HEK293 (cell line): ENCODE results near the gene HSPB6.

Experiments
- BCL11A ChIP-seq: fragments of 450-650 bp; formaldehyde crosslinking; IDR thresholded peaks from 2 replicates; pipeline ENCODE4 v1.5.1; 2016; ENCODE audit warnings: low read depth, missing biosample characterization, missing genetic modification characterization
- GLI4 ChIP-seq: fragments of 450-650 bp; formaldehyde crosslinking; IDR thresholded peaks from 2 replicates; pipeline ENCODE4 v1.5.1; 2016; ENCODE audit warnings: missing biosample characterization, missing genetic modification characterization
- KLF1 ChIP-seq: fragments of 450-650 bp; formaldehyde crosslinking; IDR thresholded peaks from 2 replicates; pipeline ENCODE4 v1.5.1; 2016; ENCODE audit warnings: missing biosample characterization, missing genetic modification characterization
- MYNN ChIP-seq: fragments of 450-650 bp; formaldehyde crosslinking; IDR thresholded peaks from 2 replicates; pipeline ENCODE4 v1.5.1; 2016; ENCODE audit warnings: missing biosample characterization, missing genetic modification characterization, borderline replicate concordance
- ZBTB17 ChIP-seq: fragments of 450-650 bp; formaldehyde crosslinking; IDR thresholded peaks from 2 replicates; pipeline ENCODE4 v1.5.1; 2016; ENCODE audit warnings: missing biosample characterization, missing genetic modification characterization
- ZNF24 ChIP-seq: fragments of 450-650 bp; formaldehyde crosslinking; IDR thresholded peaks from 2 replicates; pipeline ENCODE4 v1.5.1; 2016; ENCODE audit warnings: missing biosample characterization, missing genetic modification characterization
- ZNF416 ChIP-seq: fragments of 450-650 bp; formaldehyde crosslinking; IDR thresholded peaks from 2 replicates; pipeline ENCODE4 v1.5.1; 2016; ENCODE audit warnings: missing biosample characterization, missing genetic modification characterization
- ZNF423 ChIP-seq: fragments of 450-650 bp; formaldehyde crosslinking; IDR thresholded peaks from 2 replicates; pipeline ENCODE4 v1.5.1; 2016; ENCODE audit warnings: missing biosample characterization, missing genetic modification characterization
- ZNF426 ChIP-seq: fragments of 450-650 bp; formaldehyde crosslinking; IDR thresholded peaks from 2 replicates; pipeline ENCODE4 v1.5.1; 2017; ENCODE audit warnings: missing biosample characterization, missing genetic modification characterization, mild to moderate bottlenecking, inconsistent platforms, moderate library complexity
- ZNF48 ChIP-seq: fragments of 450-650 bp; formaldehyde crosslinking; IDR thresholded peaks from 2 replicates; pipeline ENCODE4 v1.5.1; 2016; ENCODE audit warnings: missing biosample characterization, missing genetic modification characterization
- ZNF521 ChIP-seq: fragments of 450-650 bp; formaldehyde crosslinking; IDR thresholded peaks from 2 replicates; pipeline ENCODE4 v1.5.1; 2017; ENCODE audit warnings: missing biosample characterization, mild to moderate bottlenecking, missing genetic modification characterization
- ZNF585B ChIP-seq: fragments of 450-650 bp; formaldehyde crosslinking; IDR thresholded peaks from 2 replicates; pipeline ENCODE4 v1.5.1; 2016; ENCODE audit warnings: missing biosample characterization, missing genetic modification characterization
- ZNF610 ChIP-seq: fragments of 450-650 bp; formaldehyde crosslinking; IDR thresholded peaks from 2 replicates; pipeline ENCODE4 v1.5.1; 2016; ENCODE audit warnings: missing biosample characterization, missing genetic modification characterization, borderline replicate concordance
- ZNF626 ChIP-seq: fragments of 450-650 bp; sonication (Bioruptor Pico); formaldehyde crosslinking; IDR thresholded peaks from 2 replicates; pipeline ENCODE4 v1.5.1; 2018; ENCODE audit warnings: missing biosample characterization, missing genetic modification characterization, inconsistent platforms
- ZNF654 ChIP-seq: fragments of 450-650 bp; formaldehyde crosslinking; IDR thresholded peaks from 2 replicates; pipeline ENCODE4 v1.5.1; 2016; ENCODE audit warnings: low read depth, missing biosample characterization, missing genetic modification characterization
- ZNF768 ChIP-seq: fragments of 450-650 bp; formaldehyde crosslinking; IDR thresholded peaks from 2 replicates; pipeline ENCODE4 v1.5.1; 2018; ENCODE audit warnings: missing biosample characterization, mild to moderate bottlenecking, missing genetic modification characterization
- ZNF791 ChIP-seq: fragments of 450-650 bp; formaldehyde crosslinking; IDR thresholded peaks from 2 replicates; pipeline ENCODE4 v1.5.1; 2016; ENCODE audit warnings: missing biosample characterization, missing genetic modification characterization
- ZNF837 ChIP-seq: fragments of 450-650 bp; formaldehyde crosslinking; IDR thresholded peaks from 2 replicates; pipeline ENCODE4 v1.5.1; 2016; ENCODE audit warnings: missing biosample characterization, missing genetic modification characterization
- TF ChIP-seq, protein P1 (sequence below): fragments of 450-650 bp; formaldehyde crosslinking; IDR thresholded peaks from 2 replicates; pipeline ENCODE4 v1.5.1; 2017; ENCODE audit warnings: missing biosample characterization, missing genetic modification characterization
- TF ChIP-seq, protein P2 (sequence below): fragments of 450-650 bp; formaldehyde crosslinking; IDR thresholded peaks from 2 replicates; pipeline ENCODE4 v1.5.1; 2017; ENCODE audit warnings: missing biosample characterization, missing genetic modification characterization
- TF ChIP-seq, protein P3 (sequence below): fragments of 450-650 bp; formaldehyde crosslinking; IDR thresholded peaks from 2 replicates; pipeline ENCODE4 v1.5.1; 2016; ENCODE audit warnings: missing biosample characterization, missing genetic modification characterization
- TF ChIP-seq, protein P4 (sequence below): fragments of 450-650 bp; formaldehyde crosslinking; conservative IDR thresholded peaks from 2 replicates; pipeline ENCODE4 v1.5.1; 2016; ENCODE audit warnings: low read depth, missing biosample characterization, missing genetic modification characterization
- TF ChIP-seq, protein P5 (sequence below): fragments of 450-650 bp; formaldehyde crosslinking; IDR thresholded peaks from 2 replicates; pipeline ENCODE4 v1.5.1; 2017; ENCODE audit warnings: missing biosample characterization, missing genetic modification characterization
- TF ChIP-seq, protein P6 (sequence below): fragments of 450-650 bp; formaldehyde crosslinking; IDR thresholded peaks from 2 replicates; pipeline ENCODE4 v1.5.1; 2016; ENCODE audit warnings: missing biosample characterization, missing genetic modification characterization
- TF ChIP-seq, protein P7 (sequence below): sonication (generic); formaldehyde crosslinking; IDR thresholded peaks from 2 replicates; pipeline ENCODE4 v1.8.1; 2022; ENCODE audit warnings: mild to moderate bottlenecking, moderate library complexity, missing genetic modification reagents

Gene HSPB6

DNA sequence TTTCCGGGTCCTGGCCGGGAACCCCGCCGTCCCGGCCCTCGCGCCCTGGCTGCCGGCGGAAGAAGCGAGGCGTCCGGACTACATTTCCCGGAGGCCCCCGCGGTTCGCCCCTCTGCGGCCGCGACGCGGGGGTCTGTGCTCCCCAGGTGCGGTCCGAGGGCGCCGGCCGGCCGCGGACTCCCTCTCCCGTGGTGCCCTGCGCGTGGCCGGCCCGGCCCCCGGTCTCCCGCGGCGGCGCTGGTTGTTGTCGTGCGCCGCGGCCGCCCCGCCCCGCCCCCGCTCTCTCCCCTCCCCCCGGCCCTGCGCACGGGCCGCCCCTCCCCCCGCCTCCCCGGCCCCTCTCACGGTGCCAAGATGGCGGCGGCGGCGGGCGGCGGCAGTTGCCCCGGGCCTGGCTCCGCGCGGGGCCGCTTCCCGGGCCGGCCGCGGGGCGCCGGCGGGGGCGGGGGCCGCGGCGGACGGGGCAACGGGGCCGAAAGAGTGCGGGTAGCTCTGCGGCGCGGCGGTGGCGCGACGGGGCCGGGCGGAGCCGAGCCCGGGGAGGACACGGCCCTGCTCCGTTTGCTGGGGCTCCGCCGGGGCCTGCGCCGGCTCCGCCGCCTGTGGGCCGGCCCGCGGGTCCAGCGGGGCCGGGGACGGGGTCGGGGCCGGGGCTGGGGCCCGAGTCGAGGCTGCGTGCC is 39.0 kb downstream of the HSPB6 start, which contains the start of gene KMT2B (continued):
- TF ChIP-seq, protein P1, sequence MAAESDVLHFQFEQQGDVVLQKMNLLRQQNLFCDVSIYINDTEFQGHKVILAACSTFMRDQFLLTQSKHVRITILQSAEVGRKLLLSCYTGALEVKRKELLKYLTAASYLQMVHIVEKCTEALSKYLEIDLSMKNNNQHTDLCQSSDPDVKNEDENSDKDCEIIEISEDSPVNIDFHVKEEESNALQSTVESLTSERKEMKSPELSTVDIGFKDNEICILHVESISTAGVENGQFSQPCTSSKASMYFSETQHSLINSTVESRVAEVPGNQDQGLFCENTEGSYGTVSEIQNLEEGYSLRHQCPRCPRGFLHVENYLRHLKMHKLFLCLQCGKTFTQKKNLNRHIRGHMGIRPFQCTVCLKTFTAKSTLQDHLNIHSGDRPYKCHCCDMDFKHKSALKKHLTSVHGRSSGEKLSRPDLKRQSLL (tag by site-specific recombination) = no peak
- TF ChIP-seq, protein P2, sequence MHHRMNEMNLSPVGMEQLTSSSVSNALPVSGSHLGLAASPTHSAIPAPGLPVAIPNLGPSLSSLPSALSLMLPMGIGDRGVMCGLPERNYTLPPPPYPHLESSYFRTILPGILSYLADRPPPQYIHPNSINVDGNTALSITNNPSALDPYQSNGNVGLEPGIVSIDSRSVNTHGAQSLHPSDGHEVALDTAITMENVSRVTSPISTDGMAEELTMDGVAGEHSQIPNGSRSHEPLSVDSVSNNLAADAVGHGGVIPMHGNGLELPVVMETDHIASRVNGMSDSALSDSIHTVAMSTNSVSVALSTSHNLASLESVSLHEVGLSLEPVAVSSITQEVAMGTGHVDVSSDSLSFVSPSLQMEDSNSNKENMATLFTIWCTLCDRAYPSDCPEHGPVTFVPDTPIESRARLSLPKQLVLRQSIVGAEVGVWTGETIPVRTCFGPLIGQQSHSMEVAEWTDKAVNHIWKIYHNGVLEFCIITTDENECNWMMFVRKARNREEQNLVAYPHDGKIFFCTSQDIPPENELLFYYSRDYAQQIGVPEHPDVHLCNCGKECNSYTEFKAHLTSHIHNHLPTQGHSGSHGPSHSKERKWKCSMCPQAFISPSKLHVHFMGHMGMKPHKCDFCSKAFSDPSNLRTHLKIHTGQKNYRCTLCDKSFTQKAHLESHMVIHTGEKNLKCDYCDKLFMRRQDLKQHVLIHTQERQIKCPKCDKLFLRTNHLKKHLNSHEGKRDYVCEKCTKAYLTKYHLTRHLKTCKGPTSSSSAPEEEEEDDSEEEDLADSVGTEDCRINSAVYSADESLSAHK (tag by site-specific recombination) = no peak
- TF ChIP-seq ZNF48 (tag by site-specific recombination) = no peak
- no peak for TF ChIP-seq ZNF416 (tag by site-specific recombination)
- TF ChIP-seq ZNF24 (tag by site-specific recombination) = no peak
- TF ChIP-seq ZNF585B = no peak
- TF ChIP-seq ZNF768 (tag by site-specific recombination) = no peak
- TF ChIP-seq, protein P3, sequence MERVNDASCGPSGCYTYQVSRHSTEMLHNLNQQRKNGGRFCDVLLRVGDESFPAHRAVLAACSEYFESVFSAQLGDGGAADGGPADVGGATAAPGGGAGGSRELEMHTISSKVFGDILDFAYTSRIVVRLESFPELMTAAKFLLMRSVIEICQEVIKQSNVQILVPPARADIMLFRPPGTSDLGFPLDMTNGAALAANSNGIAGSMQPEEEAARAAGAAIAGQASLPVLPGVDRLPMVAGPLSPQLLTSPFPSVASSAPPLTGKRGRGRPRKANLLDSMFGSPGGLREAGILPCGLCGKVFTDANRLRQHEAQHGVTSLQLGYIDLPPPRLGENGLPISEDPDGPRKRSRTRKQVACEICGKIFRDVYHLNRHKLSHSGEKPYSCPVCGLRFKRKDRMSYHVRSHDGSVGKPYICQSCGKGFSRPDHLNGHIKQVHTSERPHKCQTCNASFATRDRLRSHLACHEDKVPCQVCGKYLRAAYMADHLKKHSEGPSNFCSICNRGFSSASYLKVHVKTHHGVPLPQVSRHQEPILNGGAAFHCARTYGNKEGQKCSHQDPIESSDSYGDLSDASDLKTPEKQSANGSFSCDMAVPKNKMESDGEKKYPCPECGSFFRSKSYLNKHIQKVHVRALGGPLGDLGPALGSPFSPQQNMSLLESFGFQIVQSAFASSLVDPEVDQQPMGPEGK = peak; percentile 57; the same call in 1 of the 2 replicates
- TF ChIP-seq, protein P4, sequence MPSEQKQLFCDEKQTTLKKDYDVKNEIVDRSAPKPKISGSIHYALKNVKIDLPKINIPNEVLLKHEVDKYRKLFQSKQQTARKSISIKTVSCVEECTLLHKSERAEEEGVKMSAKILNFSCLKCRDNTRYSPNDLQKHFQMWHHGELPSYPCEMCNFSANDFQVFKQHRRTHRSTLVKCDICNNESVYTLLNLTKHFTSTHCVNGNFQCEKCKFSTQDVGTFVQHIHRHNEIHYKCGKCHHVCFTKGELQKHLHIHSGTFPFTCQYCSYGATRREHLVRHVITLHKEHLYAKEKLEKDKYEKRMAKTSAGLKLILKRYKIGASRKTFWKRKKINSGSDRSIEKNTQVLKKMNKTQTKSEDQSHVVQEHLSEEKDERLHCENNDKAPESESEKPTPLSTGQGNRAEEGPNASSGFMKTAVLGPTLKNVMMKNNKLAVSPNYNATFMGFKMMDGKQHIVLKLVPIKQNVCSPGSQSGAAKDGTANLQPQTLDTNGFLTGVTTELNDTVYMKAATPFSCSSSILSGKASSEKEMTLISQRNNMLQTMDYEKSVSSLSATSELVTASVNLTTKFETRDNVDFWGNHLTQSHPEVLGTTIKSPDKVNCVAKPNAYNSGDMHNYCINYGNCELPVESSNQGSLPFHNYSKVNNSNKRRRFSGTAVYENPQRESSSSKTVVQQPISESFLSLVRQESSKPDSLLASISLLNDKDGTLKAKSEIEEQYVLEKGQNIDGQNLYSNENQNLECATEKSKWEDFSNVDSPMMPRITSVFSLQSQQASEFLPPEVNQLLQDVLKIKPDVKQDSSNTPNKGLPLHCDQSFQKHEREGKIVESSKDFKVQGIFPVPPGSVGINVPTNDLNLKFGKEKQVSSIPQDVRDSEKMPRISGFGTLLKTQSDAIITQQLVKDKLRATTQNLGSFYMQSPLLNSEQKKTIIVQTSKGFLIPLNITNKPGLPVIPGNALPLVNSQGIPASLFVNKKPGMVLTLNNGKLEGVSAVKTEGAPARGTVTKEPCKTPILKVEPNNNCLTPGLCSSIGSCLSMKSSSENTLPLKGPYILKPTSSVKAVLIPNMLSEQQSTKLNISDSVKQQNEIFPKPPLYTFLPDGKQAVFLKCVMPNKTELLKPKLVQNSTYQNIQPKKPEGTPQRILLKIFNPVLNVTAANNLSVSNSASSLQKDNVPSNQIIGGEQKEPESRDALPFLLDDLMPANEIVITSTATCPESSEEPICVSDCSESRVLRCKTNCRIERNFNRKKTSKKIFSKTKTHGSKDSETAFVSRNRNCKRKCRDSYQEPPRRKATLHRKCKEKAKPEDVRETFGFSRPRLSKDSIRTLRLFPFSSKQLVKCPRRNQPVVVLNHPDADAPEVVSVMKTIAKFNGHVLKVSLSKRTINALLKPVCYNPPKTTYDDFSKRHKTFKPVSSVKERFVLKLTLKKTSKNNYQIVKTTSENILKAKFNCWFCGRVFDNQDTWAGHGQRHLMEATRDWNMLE (tag by site-specific recombination) = no peak
- no peak for TF ChIP-seq ZNF837 (tag by site-specific recombination)
- no peak for TF ChIP-seq ZNF654 (tag by site-specific recombination)
- no peak for TF ChIP-seq ZNF423 (tag by site-specific recombination)
- no peak for TF ChIP-seq ZNF426 (tag by site-specific recombination)
- TF ChIP-seq GLI4 = no peak
- no peak for TF ChIP-seq ZNF610
- TF ChIP-seq, protein P5, sequence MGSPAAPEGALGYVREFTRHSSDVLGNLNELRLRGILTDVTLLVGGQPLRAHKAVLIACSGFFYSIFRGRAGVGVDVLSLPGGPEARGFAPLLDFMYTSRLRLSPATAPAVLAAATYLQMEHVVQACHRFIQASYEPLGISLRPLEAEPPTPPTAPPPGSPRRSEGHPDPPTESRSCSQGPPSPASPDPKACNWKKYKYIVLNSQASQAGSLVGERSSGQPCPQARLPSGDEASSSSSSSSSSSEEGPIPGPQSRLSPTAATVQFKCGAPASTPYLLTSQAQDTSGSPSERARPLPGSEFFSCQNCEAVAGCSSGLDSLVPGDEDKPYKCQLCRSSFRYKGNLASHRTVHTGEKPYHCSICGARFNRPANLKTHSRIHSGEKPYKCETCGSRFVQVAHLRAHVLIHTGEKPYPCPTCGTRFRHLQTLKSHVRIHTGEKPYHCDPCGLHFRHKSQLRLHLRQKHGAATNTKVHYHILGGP (tag by site-specific recombination) = no peak
- TF ChIP-seq BCL11A (tag by site-specific recombination) = no peak
- TF ChIP-seq KLF1 (tag by site-specific recombination) = no peak
- no peak for TF ChIP-seq ZNF791
- TF ChIP-seq, protein P6, sequence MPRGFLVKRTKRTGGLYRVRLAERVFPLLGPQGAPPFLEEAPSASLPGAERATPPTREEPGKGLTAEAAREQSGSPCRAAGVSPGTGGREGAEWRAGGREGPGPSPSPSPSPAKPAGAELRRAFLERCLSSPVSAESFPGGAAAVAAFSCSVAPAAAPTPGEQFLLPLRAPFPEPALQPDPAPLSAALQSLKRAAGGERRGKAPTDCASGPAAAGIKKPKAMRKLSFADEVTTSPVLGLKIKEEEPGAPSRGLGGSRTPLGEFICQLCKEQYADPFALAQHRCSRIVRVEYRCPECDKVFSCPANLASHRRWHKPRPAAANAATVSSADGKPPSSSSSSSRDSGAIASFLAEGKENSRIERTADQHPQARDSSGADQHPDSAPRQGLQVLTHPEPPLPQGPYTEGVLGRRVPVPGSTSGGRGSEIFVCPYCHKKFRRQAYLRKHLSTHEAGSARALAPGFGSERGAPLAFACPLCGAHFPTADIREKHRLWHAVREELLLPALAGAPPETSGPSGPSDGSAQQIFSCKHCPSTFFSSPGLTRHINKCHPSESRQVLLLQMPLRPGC = no peak
- no peak for TF ChIP-seq ZNF626 (tag by site-specific recombination)
- TF ChIP-seq ZBTB17 (tag by site-specific recombination) = no peak
- TF ChIP-seq MYNN (tag by site-specific recombination) = no peak
- TF ChIP-seq, protein P7, sequence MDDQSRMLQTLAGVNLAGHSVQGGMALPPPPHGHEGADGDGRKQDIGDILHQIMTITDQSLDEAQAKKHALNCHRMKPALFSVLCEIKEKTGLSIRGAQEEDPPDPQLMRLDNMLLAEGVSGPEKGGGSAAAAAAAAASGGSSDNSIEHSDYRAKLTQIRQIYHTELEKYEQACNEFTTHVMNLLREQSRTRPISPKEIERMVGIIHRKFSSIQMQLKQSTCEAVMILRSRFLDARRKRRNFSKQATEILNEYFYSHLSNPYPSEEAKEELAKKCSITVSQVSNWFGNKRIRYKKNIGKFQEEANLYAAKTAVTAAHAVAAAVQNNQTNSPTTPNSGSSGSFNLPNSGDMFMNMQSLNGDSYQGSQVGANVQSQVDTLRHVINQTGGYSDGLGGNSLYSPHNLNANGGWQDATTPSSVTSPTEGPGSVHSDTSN = 0 out of 2 replicates have a peak, but pooled peaks have one; percentile 4
- TF ChIP-seq ZNF521 (tag by site-specific recombination) = no peak
